Astrocyte of the cerebellum (primary cell): Measurements from ENCODE around the gene RPL22L1.

ENCODE experiments used
- DNase-seq: peaks from one replicate; pipeline ENCODE4 v3.0.0-alpha.2; 2011; ENCODE audit warnings: low read depth
- H3K4me3 ChIP-seq: 2 replicates; pipeline ENCODE4 v1.5.1; 2011; ENCODE audit warnings: mild to moderate bottlenecking, low read depth, low read length, moderate library complexity
- CTCF ChIP-seq: IDR thresholded peaks from 2 replicates; pipeline ENCODE4 v1.5.1; 2012; ENCODE audit warnings: low read length, low read depth, moderate library complexity, mild to moderate bottlenecking; ENCODE audit errors: missing control alignments
- in situ Hi-C: cut with HindIII; loops from 2 replicates; pipeline ENCODE4 v1.10.0; 2017; ENCODE audit warnings: low sequenced_read_pairs

Gene RPL22L1

GRCh38 chr3:170864525-170865208 is 5.3 kb downstream of the RPL22L1 start:
- no peak for DNase-seq
- TF ChIP-seq CTCF: no peak
- in situ Hi-C loops: no loop called here
- H3K4me3 ChIP-seq: no peak overlapping the region

DNA sequence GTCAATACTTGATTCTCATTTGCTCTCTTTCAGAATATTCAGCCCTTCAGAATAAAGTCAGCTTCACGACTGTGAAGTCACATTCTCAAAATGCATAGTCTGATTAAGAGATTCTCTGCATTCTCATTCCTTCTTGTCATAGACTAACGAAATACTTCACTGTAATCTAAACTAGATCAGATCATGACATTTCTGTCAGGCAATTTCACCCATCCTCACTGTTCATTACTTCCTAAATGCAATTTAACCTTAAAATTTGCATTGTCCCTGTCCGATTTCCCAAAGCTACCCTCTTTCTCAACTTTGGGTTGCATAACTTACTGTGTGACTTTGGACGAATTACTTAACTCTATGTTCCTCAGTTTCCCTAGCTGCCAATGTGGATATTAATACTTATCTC is 6.2 kb downstream of the RPL22L1 start:
- no peak overlapping the region for H3K4me3 ChIP-seq
- no peak for TF ChIP-seq CTCF
- in situ Hi-C loops: no loop called here
- DNase-seq: no peak

- no peak overlapping the region for H3K4me3 ChIP-seq
- no peak for DNase-seq
- no peak for TF ChIP-seq CTCF
- in situ Hi-C loops: no loop called here
These were observed 7.2 kb downstream of the RPL22L1 start for GRCh38 chr3:170862618-170863374.

DNA sequence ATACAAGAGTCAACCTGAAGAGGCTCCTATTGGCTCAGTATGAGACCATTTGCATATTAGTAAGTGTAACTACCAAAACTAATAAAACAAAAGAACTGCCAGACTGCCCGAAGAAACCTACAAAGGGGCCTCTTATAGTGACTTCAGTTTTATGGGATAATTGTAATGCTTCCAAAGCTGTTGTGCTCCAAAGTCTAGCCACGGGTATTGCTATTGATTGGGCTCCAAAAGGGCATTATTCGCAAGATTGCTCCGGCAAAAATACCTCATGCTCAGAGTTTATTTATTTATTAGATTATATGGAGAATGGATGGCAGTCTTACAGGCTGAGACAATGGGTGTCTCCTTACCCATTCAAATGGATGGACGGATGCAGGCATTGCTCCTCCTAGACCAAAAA is 11.4 kb downstream of the RPL22L1 start:
- in situ Hi-C loops: no loop called here
- no peak for TF ChIP-seq CTCF
- no peak overlapping the region for H3K4me3 ChIP-seq
- no peak for DNase-seq

- DNase-seq: no peak
- no peak for TF ChIP-seq CTCF
- in situ Hi-C loops: loop anchor here (5.0 kb wide), 1 partner anchor 35 kb away; no protein-coding TSS in a partner anchor
- no peak overlapping the region for H3K4me3 ChIP-seq
These were observed 17.7 kb downstream of the RPL22L1 start for GRCh38 chr3:170852324-170852723.

GRCh38 chr3:170848292-170848917 is 21.6 kb downstream of the RPL22L1 start:
- no peak for DNase-seq
- peak; percentile 4 for TF ChIP-seq CTCF
- in situ Hi-C loops: no loop called here
- no peak overlapping the region for H3K4me3 ChIP-seq
